Suprapubic skin (tissue), 4 donors: Measurements from ENCODE around the gene KLK12.

Experiments
- EP300 ChIP-seq: sonication (generic); formaldehyde crosslinking; IDR thresholded peaks from one replicate; pipeline ENCODE4 v1.6.1; 2017; ENCODE audit warnings: antibody characterized with exemption
- POLR2A ChIP-seq, 2 donors: fragments of 450-650 bp; IDR thresholded peaks; one replicate each; pipeline ENCODE4 v1.6.1; 2017; ENCODE audit warnings: antibody characterized with exemption in 2 of 2, mild to moderate bottlenecking in 2 of 2, moderate library complexity in 2 of 2
- POLR2AphosphoS5 ChIP-seq, 3 donors: sonication (generic); formaldehyde crosslinking; IDR thresholded peaks; one replicate each; pipeline ENCODE4 v1.6.1; 2017; ENCODE audit warnings: antibody characterized with exemption in 3 of 3
- TF ChIP-seq, protein P1 (sequence below), 2 donors: fragments of 200-600 bp in 1 of 2; fragments of 450-650 bp in 1 of 2; sonication (generic) in 1 of 2; IDR thresholded peaks; one replicate each; pipeline ENCODE4 v1.5.1; 2016 to 2019; ENCODE audit warnings: antibody characterized with exemption in 2 of 2, mild to moderate bottlenecking in 1 of 2, moderate library complexity in 1 of 2

DNA sequence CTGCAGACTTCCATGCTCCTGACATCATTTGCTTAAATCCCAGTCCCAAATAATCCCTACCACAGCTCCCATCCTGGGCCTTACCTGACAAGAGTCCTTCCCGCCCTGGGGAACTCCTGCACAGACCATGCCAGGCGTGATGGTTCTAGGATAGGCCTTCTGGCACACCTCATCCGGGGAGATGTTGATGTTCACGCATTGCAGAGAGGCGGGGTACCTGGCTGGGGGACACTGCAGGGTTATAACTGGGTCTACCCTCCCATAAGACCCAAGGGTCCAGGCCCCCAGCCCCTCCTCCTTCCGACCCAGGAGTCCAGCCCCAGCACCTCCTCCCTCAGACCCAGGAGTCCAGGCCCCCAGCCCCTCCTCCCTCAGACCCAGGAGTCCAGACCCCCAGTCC is 43.9 kb upstream of the KLK12 start:
- TF ChIP-seq, protein P1, sequence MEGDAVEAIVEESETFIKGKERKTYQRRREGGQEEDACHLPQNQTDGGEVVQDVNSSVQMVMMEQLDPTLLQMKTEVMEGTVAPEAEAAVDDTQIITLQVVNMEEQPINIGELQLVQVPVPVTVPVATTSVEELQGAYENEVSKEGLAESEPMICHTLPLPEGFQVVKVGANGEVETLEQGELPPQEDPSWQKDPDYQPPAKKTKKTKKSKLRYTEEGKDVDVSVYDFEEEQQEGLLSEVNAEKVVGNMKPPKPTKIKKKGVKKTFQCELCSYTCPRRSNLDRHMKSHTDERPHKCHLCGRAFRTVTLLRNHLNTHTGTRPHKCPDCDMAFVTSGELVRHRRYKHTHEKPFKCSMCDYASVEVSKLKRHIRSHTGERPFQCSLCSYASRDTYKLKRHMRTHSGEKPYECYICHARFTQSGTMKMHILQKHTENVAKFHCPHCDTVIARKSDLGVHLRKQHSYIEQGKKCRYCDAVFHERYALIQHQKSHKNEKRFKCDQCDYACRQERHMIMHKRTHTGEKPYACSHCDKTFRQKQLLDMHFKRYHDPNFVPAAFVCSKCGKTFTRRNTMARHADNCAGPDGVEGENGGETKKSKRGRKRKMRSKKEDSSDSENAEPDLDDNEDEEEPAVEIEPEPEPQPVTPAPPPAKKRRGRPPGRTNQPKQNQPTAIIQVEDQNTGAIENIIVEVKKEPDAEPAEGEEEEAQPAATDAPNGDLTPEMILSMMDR (IDR thresholded peaks at IDR 0.05), result no peak
- TF ChIP-seq POLR2AphosphoS5 (IDR thresholded peaks at IDR 0.05) (no peak), EP300 (no peak), POLR2A (IDR thresholded peaks at IDR 0.05) (no peak)
